H9 (cell line): ENCODE measurements around the gene PIPOX. TPM values are rescaled to one million over a fixed set of nuclear protein-coding genes. Genes with fewer than 3 reads are reported as not detected.
A peak's percentile ranks its signal among the peaks of the same experiment; 100 is the strongest.

Experiments used
- DNase-seq: peaks from one replicate; pipeline ENCODE4 v3.0.0-alpha.2; 2017
- H2AFZ ChIP-seq: one replicate; pipeline ENCODE4 v1.6.1; 2013; ENCODE audit warnings: mild to moderate bottlenecking, low read length, control low read depth, moderate library complexity
- H2AK5ac ChIP-seq: 2 replicates; pipeline ENCODE4 v1.6.1; 2013; ENCODE audit warnings: low read length, control low read depth, mixed read lengths; ENCODE audit not compliant: insufficient read length
- H2BK120ac ChIP-seq: one replicate; pipeline ENCODE4 v1.6.1; 2013; ENCODE audit warnings: low read depth, mild to moderate bottlenecking, low read length, control low read depth, inconsistent platforms; ENCODE audit not compliant: poor library complexity, severe bottlenecking
- H2BK12ac ChIP-seq: 2 replicates; pipeline ENCODE4 v1.6.1; 2013; ENCODE audit warnings: low read length, control low read depth, mixed read lengths, low read depth; ENCODE audit not compliant: insufficient read length
- H2BK15ac ChIP-seq: 2 replicates; pipeline ENCODE4 v1.6.1; 2013; ENCODE audit warnings: low read depth, low read length, control low read depth
- H2BK20ac ChIP-seq: one replicate; pipeline ENCODE4 v1.6.1; 2013; ENCODE audit warnings: low read depth, mild to moderate bottlenecking, low read length, control low read depth, inconsistent platforms; ENCODE audit not compliant: poor library complexity, severe bottlenecking
- H2BK5ac ChIP-seq: 2 replicates; pipeline ENCODE4 v1.6.1; 2013; ENCODE audit warnings: low read length, control low read depth, mixed read lengths; ENCODE audit not compliant: insufficient read length
- H3K14ac ChIP-seq: 2 replicates; pipeline ENCODE4 v1.6.1; 2013; ENCODE audit warnings: low read length, control low read depth; ENCODE audit not compliant: insufficient read depth
- H3K18ac ChIP-seq: 2 replicates; pipeline ENCODE4 v1.6.1; 2013; ENCODE audit warnings: low read depth, mild to moderate bottlenecking, mixed read lengths, low read length, control low read depth; ENCODE audit not compliant: insufficient read length
- H3K23ac ChIP-seq: 2 replicates; pipeline ENCODE4 v1.6.1; 2013; ENCODE audit warnings: low read length, control low read depth, mixed read lengths, low read depth; ENCODE audit not compliant: insufficient read length
- H3K23me2 ChIP-seq: 2 replicates; pipeline ENCODE4 v1.6.1; 2013; ENCODE audit warnings: low read depth, mild to moderate bottlenecking, mixed read lengths, low read length, control low read depth; ENCODE audit not compliant: insufficient read length, poor library complexity, severe bottlenecking
- H3K27ac ChIP-seq: 2 replicates; pipeline ENCODE4 v1.5.1; 2013; ENCODE audit warnings: low read length, control low read depth, mixed read lengths, low read depth; ENCODE audit not compliant: insufficient read length
- H3K27me3 ChIP-seq: 2 replicates; pipeline ENCODE4 v1.6.1; 2013; ENCODE audit warnings: low read length, control low read depth, inconsistent platforms; ENCODE audit not compliant: insufficient read depth
- H3K4ac ChIP-seq: 2 replicates; pipeline ENCODE4 v1.6.1; 2013; ENCODE audit warnings: low read depth, mild to moderate bottlenecking, control low read depth, inconsistent platforms, low read length, moderate library complexity
- H3K4me1 ChIP-seq: 2 replicates; pipeline ENCODE4 v1.6.1; 2013; ENCODE audit warnings: low read length, control low read depth, inconsistent platforms; ENCODE audit not compliant: insufficient read depth
- H3K4me2 ChIP-seq: 2 replicates; pipeline ENCODE4 v1.6.1; 2013; ENCODE audit warnings: low read length, control low read depth, mixed read lengths; ENCODE audit not compliant: insufficient read length, insufficient read depth
- H3K56ac ChIP-seq: 2 replicates; pipeline ENCODE4 v1.6.1; 2013; ENCODE audit warnings: low read depth, mild to moderate bottlenecking, mixed read lengths, low read length, control low read depth; ENCODE audit not compliant: insufficient read length
- H3K79me1 ChIP-seq: 2 replicates; pipeline ENCODE4 v1.6.1; 2013; ENCODE audit warnings: low read depth, mild to moderate bottlenecking, moderate library complexity, low read length, control low read depth, inconsistent platforms; ENCODE audit not compliant: insufficient read depth, poor library complexity, severe bottlenecking
- H3K79me2 ChIP-seq: 2 replicates; pipeline ENCODE4 v1.6.1; 2013; ENCODE audit warnings: low read length, control low read depth, inconsistent platforms; ENCODE audit not compliant: insufficient read depth
- H3K9ac ChIP-seq: 2 replicates; pipeline ENCODE4 v1.6.1; 2013; ENCODE audit warnings: low read length, control low read depth, mixed read lengths; ENCODE audit not compliant: insufficient read length; ENCODE audit errors: extremely low read depth
- H3K9me3 ChIP-seq: one replicate; pipeline ENCODE4 v1.6.1; 2013; ENCODE audit warnings: low read depth, low read length, inconsistent platforms; ENCODE audit not compliant: control insufficient read depth
- H3T11ph ChIP-seq: one replicate; pipeline ENCODE4 v1.6.1; 2013; ENCODE audit warnings: mild to moderate bottlenecking, low read length, control low read depth, inconsistent platforms
- H4K20me1 ChIP-seq: one replicate; pipeline ENCODE4 v1.6.1; 2013; ENCODE audit not compliant: control insufficient read depth, insufficient read length, insufficient read depth
- H4K5ac ChIP-seq: 2 replicates; pipeline ENCODE4 v1.6.1; 2013; ENCODE audit warnings: low read depth, mild to moderate bottlenecking, mixed read lengths, low read length, control low read depth; ENCODE audit not compliant: insufficient read length
- H4K8ac ChIP-seq: replicated peaks from 2 replicates; pipeline ENCODE4 v1.6.1; 2013; ENCODE audit warnings: low read length, control low read depth, mixed read lengths, low read depth; ENCODE audit not compliant: insufficient read length
- H4K91ac ChIP-seq: 2 replicates; pipeline ENCODE4 v1.6.1; 2013; ENCODE audit warnings: low read depth, mild to moderate bottlenecking, moderate library complexity, mixed read lengths, low read length, control low read depth; ENCODE audit not compliant: insufficient read length
- H3K27ac Mint-ChIP-seq, 3 experiments: 2 replicates in 2 of 3; 3 replicates in 1 of 3; pipeline ENCODE4 v1.8.0; 2020 to 2021; ENCODE audit warnings: mixed read lengths in 3 of 3, mild to moderate bottlenecking in 1 of 3, moderate library complexity in 1 of 3
- H3K27me3 Mint-ChIP-seq: 2 replicates; pipeline ENCODE4 v1.8.0; 2021; ENCODE audit warnings: low read depth, mild to moderate bottlenecking, moderate library complexity, mixed read lengths
- H3K36me3 Mint-ChIP-seq, 3 experiments: 2 replicates in 2 of 3; 3 replicates in 1 of 3; pipeline ENCODE4 v1.8.0; 2020 to 2021; ENCODE audit warnings: low read depth in 3 of 3, mixed read lengths in 3 of 3; ENCODE audit not compliant: insufficient read depth in 1 of 3
- H3K4me1 Mint-ChIP-seq, 2 experiments: 2 replicates each; pipeline ENCODE4 v1.8.0; 2020; ENCODE audit warnings: mixed read lengths in 2 of 2
- H3K4me3 Mint-ChIP-seq, 2 experiments: 2 replicates in 1 of 2; 3 replicates in 1 of 2; pipeline ENCODE4 v1.8.0; 2020 to 2021; ENCODE audit warnings: mild to moderate bottlenecking in 2 of 2, mixed read lengths in 2 of 2, moderate library complexity in 1 of 2
- H3K9me3 Mint-ChIP-seq, 2 experiments: 2 replicates in 1 of 2; 3 replicates in 1 of 2; pipeline ENCODE4 v1.8.0; 2020; ENCODE audit warnings: mild to moderate bottlenecking in 2 of 2, mixed read lengths in 2 of 2, moderate library complexity in 1 of 2
- WGBS: extraction: QIAGEN DNeasy Blood & Tissue Kit; methylation state at CpG from one replicate; pipeline ENCODE4 v1.1.7; 2013; ENCODE audit warnings: missing lambda C conversion rate, low lambda C conversion rate, mixed read lengths; ENCODE audit not compliant: insufficient read length; ENCODE audit errors: extremely low coverage; 5-methylcytosine and 5-hydroxymethylcytosine counted together
- total RNA-seq: library from RNA; stranded (reverse); gene quantifications from 2 replicates; pipeline ENCODE4 v1.2.1, GENCODE V29; 2021
- TF ChIP-seq, protein P1 (sequence below): fragments of 200-600 bp; sonication (generic); conservative IDR thresholded peaks from 3 replicates; pipeline ENCODE4 v1.8.0; 2021; ENCODE audit warnings: antibody characterized with exemption, mild to moderate bottlenecking

The PIPOX gene
- total RNA-seq, 1 experiment from 2014 or later, result 30.1 TPM

DNA sequence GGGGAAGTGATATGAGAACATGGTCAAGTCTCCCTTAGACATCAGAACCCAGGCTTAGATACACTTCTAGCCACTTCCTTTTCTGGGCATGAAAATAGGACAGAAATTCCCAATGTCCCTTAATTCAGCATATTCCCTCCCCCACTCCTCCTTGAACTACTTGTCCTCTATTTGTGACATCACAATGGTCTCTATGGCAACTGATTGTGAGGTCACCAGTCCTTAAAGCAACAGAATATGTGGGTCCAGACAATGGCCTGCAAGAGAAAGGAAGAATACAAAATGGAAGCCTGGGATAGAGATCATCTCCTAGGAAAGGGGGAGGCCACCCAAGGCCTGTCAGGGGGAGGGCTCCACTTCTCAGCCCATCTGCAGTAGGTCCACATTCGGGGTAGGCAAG is 30.4 kb upstream of the PIPOX start:
- TF ChIP-seq, protein P1, sequence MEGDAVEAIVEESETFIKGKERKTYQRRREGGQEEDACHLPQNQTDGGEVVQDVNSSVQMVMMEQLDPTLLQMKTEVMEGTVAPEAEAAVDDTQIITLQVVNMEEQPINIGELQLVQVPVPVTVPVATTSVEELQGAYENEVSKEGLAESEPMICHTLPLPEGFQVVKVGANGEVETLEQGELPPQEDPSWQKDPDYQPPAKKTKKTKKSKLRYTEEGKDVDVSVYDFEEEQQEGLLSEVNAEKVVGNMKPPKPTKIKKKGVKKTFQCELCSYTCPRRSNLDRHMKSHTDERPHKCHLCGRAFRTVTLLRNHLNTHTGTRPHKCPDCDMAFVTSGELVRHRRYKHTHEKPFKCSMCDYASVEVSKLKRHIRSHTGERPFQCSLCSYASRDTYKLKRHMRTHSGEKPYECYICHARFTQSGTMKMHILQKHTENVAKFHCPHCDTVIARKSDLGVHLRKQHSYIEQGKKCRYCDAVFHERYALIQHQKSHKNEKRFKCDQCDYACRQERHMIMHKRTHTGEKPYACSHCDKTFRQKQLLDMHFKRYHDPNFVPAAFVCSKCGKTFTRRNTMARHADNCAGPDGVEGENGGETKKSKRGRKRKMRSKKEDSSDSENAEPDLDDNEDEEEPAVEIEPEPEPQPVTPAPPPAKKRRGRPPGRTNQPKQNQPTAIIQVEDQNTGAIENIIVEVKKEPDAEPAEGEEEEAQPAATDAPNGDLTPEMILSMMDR, result no peak
- Histone ChIP-seq H3K23ac (no peak overlapping the region), H3K79me1 (no peaks in the 10 kb centered on the region), H2BK5ac (no peak overlapping the region), H3K14ac (no peak overlapping the region), H3K4ac (no peak overlapping the region), H3K9me3 (no peaks in the 10 kb centered on the region), H3K23me2 (no peaks in the 10 kb centered on the region), H2AK5ac (no peak overlapping the region), H4K20me1 (no peaks in the 10 kb centered on the region), H3T11ph (no peak overlapping the region), H2BK120ac (no peak overlapping the region), H3K4me2 (no peak overlapping the region), H4K5ac (no peak overlapping the region), H3K4me1 (peaks cover 30% of the 10 kb centered on the region), H3K79me2 (no peaks in the 10 kb centered on the region), H3K27me3 (no peaks in the 10 kb centered on the region), H2BK12ac (no peak overlapping the region), H2BK15ac (no peak overlapping the region), H3K27ac (no peak overlapping the region), H4K91ac (no peak overlapping the region), H2BK20ac (no peak overlapping the region), H3K18ac (no peak overlapping the region), H2AFZ (no peak overlapping the region), H4K8ac (no peak overlapping the region), H3K56ac (no peak overlapping the region), H3K9ac (no peak overlapping the region)
- Mint-ChIP-seq H3K9me3 (no peaks in the 10 kb centered on the region; a peak in 1 of 5 replicates), H3K4me1 (peaks cover 65 to 68% of the 10 kb centered on the region in 2 experiments), H3K27me3 (peaks cover 5% of the 10 kb centered on the region), H3K4me3 (no peak overlapping the region), H3K27ac (0 out of 7 replicates have a peak overlapping the region, but pooled peaks of 1 of the 3 experiments have one; percentile 25), H3K36me3 (no peaks in the 10 kb centered on the region)
- no peak for DNase-seq
- WGBS, result no CpG with 5 or more reads among the region's 1 CpG
